C4-2B (cell line): Measurements from ENCODE around the gene INPP5E.

Experiments
- ZFX ChIP-seq: fragments of 450-650 bp; IDR thresholded peaks from 2 replicates; pipeline ENCODE4 v1.6.1; 2017
- TF ChIP-seq, protein P1 (sequence below): fragments of 450-650 bp; conservative IDR thresholded peaks from 2 replicates; pipeline ENCODE4 v1.5.1; 2017; ENCODE audit warnings: mild to moderate bottlenecking

- TF ChIP-seq, protein P1, sequence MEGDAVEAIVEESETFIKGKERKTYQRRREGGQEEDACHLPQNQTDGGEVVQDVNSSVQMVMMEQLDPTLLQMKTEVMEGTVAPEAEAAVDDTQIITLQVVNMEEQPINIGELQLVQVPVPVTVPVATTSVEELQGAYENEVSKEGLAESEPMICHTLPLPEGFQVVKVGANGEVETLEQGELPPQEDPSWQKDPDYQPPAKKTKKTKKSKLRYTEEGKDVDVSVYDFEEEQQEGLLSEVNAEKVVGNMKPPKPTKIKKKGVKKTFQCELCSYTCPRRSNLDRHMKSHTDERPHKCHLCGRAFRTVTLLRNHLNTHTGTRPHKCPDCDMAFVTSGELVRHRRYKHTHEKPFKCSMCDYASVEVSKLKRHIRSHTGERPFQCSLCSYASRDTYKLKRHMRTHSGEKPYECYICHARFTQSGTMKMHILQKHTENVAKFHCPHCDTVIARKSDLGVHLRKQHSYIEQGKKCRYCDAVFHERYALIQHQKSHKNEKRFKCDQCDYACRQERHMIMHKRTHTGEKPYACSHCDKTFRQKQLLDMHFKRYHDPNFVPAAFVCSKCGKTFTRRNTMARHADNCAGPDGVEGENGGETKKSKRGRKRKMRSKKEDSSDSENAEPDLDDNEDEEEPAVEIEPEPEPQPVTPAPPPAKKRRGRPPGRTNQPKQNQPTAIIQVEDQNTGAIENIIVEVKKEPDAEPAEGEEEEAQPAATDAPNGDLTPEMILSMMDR: no peak
- TF ChIP-seq ZFX: no peak
These were observed 17.9 kb downstream of the INPP5E start for GRCh38 chr9:136421791-136422190.
